CD4-positive, alpha-beta memory T cell (primary cell): ENCODE data around the gene HCFC1. TPM values are rescaled to one million over a fixed set of nuclear protein-coding genes. Genes with fewer than 3 reads are reported as not detected.

Experiments used
- CTCF ChIA-PET: fragments of 350-600 bp; sonication (Branson Sonifier 250); formaldehyde crosslinking; loops from one replicate; lab custom pipeline; 2021; ENCODE audit warnings: inconsistent platforms; ENCODE audit not compliant: partially characterized antibody; lab: Charles Lee
- POLR2A ChIA-PET: fragments of 350-600 bp; sonication (Branson Sonifier 250); formaldehyde crosslinking; loops from one replicate; lab custom pipeline; 2021; ENCODE audit not compliant: partially characterized antibody; lab: Charles Lee
- DNase-seq, 5 donors: peaks; one replicate each; pipeline versions ENCODE4 v3.0.0 to v3.0.0-alpha.2; 2020 to 2022; ENCODE audit warnings: mixed read lengths in 1 of 5
- H3K27ac ChIP-seq: one replicate; pipeline ENCODE4 v1.7.0; 2013; ENCODE audit warnings: low read depth, low read length
- H3K27me3 ChIP-seq: 2 replicates; pipeline ENCODE4 v1.7.0; 2013; ENCODE audit warnings: mild to moderate bottlenecking, low read length, moderate library complexity; ENCODE audit not compliant: insufficient read depth
- H3K36me3 ChIP-seq: 2 replicates; pipeline ENCODE4 v1.7.0; 2013; ENCODE audit warnings: mild to moderate bottlenecking, low read length, moderate library complexity; ENCODE audit not compliant: insufficient read depth
- H3K4me1 ChIP-seq: 2 replicates; pipeline ENCODE4 v1.7.0; 2013; ENCODE audit warnings: mild to moderate bottlenecking, low read length, moderate library complexity; ENCODE audit not compliant: insufficient read depth
- H3K4me3 ChIP-seq, 2 donors: one replicate each; pipeline ENCODE4 v1.7.0; 2013; ENCODE audit warnings: low read length in 2 of 2, mild to moderate bottlenecking in 1 of 2
- H3K9me3 ChIP-seq, 2 donors: one replicate each; pipeline ENCODE4 v1.7.0; 2013; ENCODE audit warnings: low read length in 2 of 2, control low read depth in 1 of 2; ENCODE audit not compliant: control insufficient read depth in 1 of 2
- H3K27ac Mint-ChIP-seq, 7 donors: one replicate each; pipeline ENCODE4 v1.8.0; 2020 to 2021; ENCODE audit warnings: mixed read lengths in 7 of 7, mild to moderate bottlenecking in 6 of 7, inconsistent platforms in 3 of 7, moderate library complexity in 3 of 7
- H3K27me3 Mint-ChIP-seq, 2 donors: one replicate each; pipeline ENCODE4 v1.8.0; 2020 to 2021; ENCODE audit warnings: mixed read lengths in 2 of 2
- H3K36me3 Mint-ChIP-seq, 2 donors: one replicate each; pipeline ENCODE4 v1.8.0; 2020 to 2021; ENCODE audit warnings: mixed read lengths in 2 of 2, inconsistent platforms in 1 of 2, mild to moderate bottlenecking in 1 of 2
- H3K4me1 Mint-ChIP-seq, 4 donors: one replicate each; pipeline ENCODE4 v1.8.0; 2020 to 2021; ENCODE audit warnings: mixed read lengths in 4 of 4, mild to moderate bottlenecking in 1 of 4
- H3K4me3 Mint-ChIP-seq, 8 donors: one replicate each; pipeline ENCODE4 v1.8.0; 2020 to 2021; ENCODE audit warnings: mixed read lengths in 8 of 8, mild to moderate bottlenecking in 7 of 8, moderate library complexity in 6 of 8, inconsistent platforms in 3 of 8
- H3K9me3 Mint-ChIP-seq, 8 donors: one replicate each; pipeline ENCODE4 v1.8.0; 2020 to 2021; ENCODE audit warnings: mixed read lengths in 8 of 8, mild to moderate bottlenecking in 5 of 8, inconsistent platforms in 3 of 8, moderate library complexity in 1 of 8
- intact Hi-C: fragments of 100-400 bp; cut with micrococcal nuclease; formaldehyde crosslinking; loops from one replicate; pipeline ENCODE4 v1.15.1; 2023
- polyA plus RNA-seq, 2 donors: library from polyadenylated mRNA; unstranded; fragments of 300-500 nt; fragmentation: Illumina TruSeq; gene quantifications; one replicate each; pipeline ENCODE4 v1.2.3, GENCODE V29; 2021
- total RNA-seq, 2 experiments: library from RNA; stranded (reverse); gene quantifications; one replicate each; pipeline ENCODE4 v1.2.3, GENCODE V29; 2021

Gene HCFC1
- total and polyA plus RNA-seq, 4 experiments from 2014 or later, result 1.6 to 53.4 (median 33.7) TPM

DNA sequence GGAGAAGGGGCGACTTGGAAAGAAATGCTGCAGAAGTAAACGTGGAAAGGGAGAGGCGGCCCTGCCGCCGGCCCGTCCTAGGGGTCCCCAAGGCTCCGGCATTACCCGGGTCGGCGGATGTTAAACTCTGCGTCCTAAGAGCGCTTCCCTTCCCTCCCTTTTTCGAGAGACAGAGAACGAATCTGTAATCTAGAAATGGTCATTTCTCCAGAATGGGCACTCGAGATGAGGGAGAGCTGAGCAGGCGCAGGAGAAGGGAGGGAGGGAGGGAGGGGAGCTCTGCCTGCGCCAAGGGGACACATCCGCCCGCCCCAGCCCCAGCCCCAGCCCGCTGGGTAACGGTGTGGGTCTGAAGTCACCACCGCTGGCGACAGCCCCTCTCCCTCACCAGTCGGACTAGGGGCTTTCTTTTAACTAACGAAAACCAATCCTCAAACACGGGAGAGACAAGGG, 1.7 kb downstream of the HCFC1 start:
- Histone ChIP-seq H3K9me3 (no peaks in the 10 kb centered on the region), H3K4me1 (peaks cover 57% of the 10 kb centered on the region), H3K4me3 (peak overlapping the region; percentile 61 to 90), H3K27me3 (no peaks in the 10 kb centered on the region), H3K27ac (peak overlapping the region; percentile 99), H3K36me3 (no peaks in the 10 kb centered on the region)
- peaks cover 0 to 3% (median 0%) of the 10 kb centered on the region in 8 donors for H3K9me3 Mint-ChIP-seq
- POLR2A ChIA-PET, result interaction anchor here (0.9 to 10.3 kb wide), 13 partner anchors 10 to 427 kb away, joined by 3 to 176 read pairs (median 11); partner anchors contain the start of genes ARHGAP4 and IRAK1
- peaks cover 0 to 1% of the 10 kb centered on the region in 2 donors for H3K27me3 Mint-ChIP-seq
- peak overlapping the region; percentile 84 to 97 (median 94) for H3K27ac Mint-ChIP-seq
- DNase-seq, result peak in 1 of 5 donors; percentile 50
- H3K4me3 Mint-ChIP-seq, result peak overlapping the region; percentile 92 to 100 (median 100)
- H3K36me3 Mint-ChIP-seq, result peaks cover 4 to 18% of the 10 kb centered on the region in 2 donors
- H3K4me1 Mint-ChIP-seq, result peaks cover 21 to 63% (median 46%) of the 10 kb centered on the region in 4 donors
- intact Hi-C loops, result loop anchor here (5.0 to 10.0 kb wide), 2 partner anchors 42 to 405 kb away; partner anchors contain the start of genes EMD and FLNA
- CTCF ChIA-PET, result interaction anchor here (1.3 to 6.1 kb wide), 2 partner anchors 19 to 22 kb away, joined by 3 to 31 read pairs; no protein-coding TSS in a partner anchor

- no peak for DNase-seq
- Mint-ChIP-seq H3K27me3 (peaks cover 0 to 1% of the 10 kb centered on the region in 2 donors), H3K4me3 (peak overlapping the region; percentile 92 to 100 (median 100)), H3K27ac (peak overlapping the region; percentile 87 to 99 (median 95)), H3K9me3 (no peaks in the 10 kb centered on the region), H3K4me1 (peaks cover 16 to 58% (median 41%) of the 10 kb centered on the region in 4 donors), H3K36me3 (peaks cover 4 to 18% of the 10 kb centered on the region in 2 donors)
- Histone ChIP-seq H3K4me3 (peak overlapping the region; percentile 61 to 90), H3K4me1 (peaks cover 56% of the 10 kb centered on the region), H3K9me3 (no peaks in the 10 kb centered on the region), H3K27me3 (no peaks in the 10 kb centered on the region), H3K36me3 (no peaks in the 10 kb centered on the region), H3K27ac (peak overlapping the region; percentile 99)
- ChIA-PET POLR2A (interaction anchor here (0.9 to 10.3 kb wide), 12 partner anchors 10 to 404 kb away, joined by 3 to 176 read pairs (median 4); partner anchors contain the start of genes ARHGAP4 and IRAK1), CTCF (interaction anchor here (0.8 to 6.1 kb wide), 7 partner anchors 11 to 49 kb away, joined by 3 to 31 read pairs (median 12); partner anchors contain the start of gene ARHGAP4)
- intact Hi-C loops, result no loop called here
Measured at GRCh38 chrX:153969125-153969903, 2.3 kb downstream of the HCFC1 start.

DNA sequence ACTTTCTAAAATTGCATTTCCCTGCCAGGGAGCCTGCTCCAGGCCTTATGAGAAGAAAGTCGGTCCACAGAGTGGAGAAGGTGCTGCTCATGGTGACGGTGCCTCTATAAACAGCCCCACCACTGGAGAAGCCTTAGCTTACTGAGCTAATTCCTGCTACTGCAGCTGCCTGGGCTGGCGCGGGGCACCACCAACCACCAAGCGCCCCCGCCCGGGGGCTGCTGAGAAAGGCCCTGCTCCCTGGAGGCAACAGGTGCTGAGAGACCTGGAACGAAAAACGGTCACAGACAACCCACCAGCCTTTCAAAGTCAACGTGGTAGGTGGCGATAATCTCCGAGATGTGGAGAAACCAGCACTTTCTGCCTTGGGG, 2.9 kb downstream of the HCFC1 start:
- POLR2A ChIA-PET, result interaction anchor here (0.9 to 10.3 kb wide), 13 partner anchors 9 to 404 kb away, joined by 3 to 176 read pairs (median 4); partner anchors contain the start of genes ARHGAP4 and IRAK1

DNA sequence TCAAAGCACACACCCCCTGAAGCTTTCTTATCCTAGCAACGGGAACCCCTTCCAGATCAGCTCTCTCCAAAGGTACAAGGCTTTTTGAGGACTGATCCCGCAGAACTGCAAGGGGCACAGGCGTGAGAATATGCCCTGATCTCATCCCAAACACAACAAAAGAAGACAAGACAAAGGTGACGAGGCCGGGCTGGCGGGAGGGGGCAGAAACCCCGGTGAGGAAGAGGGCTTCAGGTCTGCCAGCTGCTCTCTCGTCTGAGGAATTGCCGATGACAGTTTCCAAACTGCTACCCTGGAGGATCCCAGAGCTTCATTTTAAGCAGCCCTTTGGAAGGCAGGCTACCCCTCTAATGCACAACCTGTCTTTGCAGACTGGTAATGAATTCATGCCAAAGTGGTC, 3.4 kb downstream of the HCFC1 start:
- POLR2A ChIA-PET, result interaction anchor here (0.8 to 10.3 kb wide), 15 partner anchors 9 to 405 kb away, joined by 3 to 176 read pairs (median 4); partner anchors contain the start of genes ARHGAP4 and IRAK1
- Histone ChIP-seq H3K27me3 (no peaks in the 10 kb centered on the region), H3K36me3 (peaks cover 10% of the 10 kb centered on the region), H3K9me3 (no peaks in the 10 kb centered on the region), H3K4me1 (peaks cover 45% of the 10 kb centered on the region), H3K4me3 (peak overlapping the region; percentile 42 to 90), H3K27ac (peak overlapping the region; percentile 99)
- Mint-ChIP-seq H3K36me3 (peaks cover 4 to 18% of the 10 kb centered on the region in 2 donors), H3K27me3 (peaks cover 0 to 1% of the 10 kb centered on the region in 2 donors), H3K4me3 (peak overlapping the region; percentile 92 to 100 (median 100)), H3K27ac (peak overlapping the region; percentile 94 to 99 (median 96)), H3K9me3 (no peaks in the 10 kb centered on the region), H3K4me1 (peaks cover 13 to 47% (median 32%) of the 10 kb centered on the region in 4 donors)
- CTCF ChIA-PET, result interaction anchor here (1.0 to 6.1 kb wide), 10 partner anchors 12 to 82 kb away, joined by 3 to 31 read pairs (median 6); partner anchors contain the start of gene ARHGAP4
- DNase-seq, result peak in 1 of 5 donors; percentile 44
- intact Hi-C loops, result no loop called here

More for the DNA sequence above, 2.9 kb downstream of the HCFC1 start:
- Histone ChIP-seq H3K36me3 (peaks cover 5% of the 10 kb centered on the region), H3K4me1 (peaks cover 50% of the 10 kb centered on the region), H3K27ac (peak overlapping the region; percentile 99), H3K27me3 (no peaks in the 10 kb centered on the region), H3K9me3 (no peaks in the 10 kb centered on the region), H3K4me3 (peak overlapping the region; percentile 42 to 90)
- peak in 4 of 5 donors; percentile 40 to 69 (median 44) for DNase-seq
- Mint-ChIP-seq H3K27ac (peak overlapping the region; percentile 94 to 99 (median 96)), H3K4me3 (peak overlapping the region; percentile 92 to 100 (median 100)), H3K27me3 (peaks cover 0 to 1% of the 10 kb centered on the region in 2 donors), H3K36me3 (peaks cover 4 to 18% of the 10 kb centered on the region in 2 donors), H3K9me3 (no peaks in the 10 kb centered on the region), H3K4me1 (peaks cover 13 to 52% (median 37%) of the 10 kb centered on the region in 4 donors)
- intact Hi-C loops, result no loop called here
- CTCF ChIA-PET, result interaction anchor here (0.8 to 6.1 kb wide), 10 partner anchors 12 to 81 kb away, joined by 3 to 31 read pairs (median 4); partner anchors contain the start of gene ARHGAP4

DNA sequence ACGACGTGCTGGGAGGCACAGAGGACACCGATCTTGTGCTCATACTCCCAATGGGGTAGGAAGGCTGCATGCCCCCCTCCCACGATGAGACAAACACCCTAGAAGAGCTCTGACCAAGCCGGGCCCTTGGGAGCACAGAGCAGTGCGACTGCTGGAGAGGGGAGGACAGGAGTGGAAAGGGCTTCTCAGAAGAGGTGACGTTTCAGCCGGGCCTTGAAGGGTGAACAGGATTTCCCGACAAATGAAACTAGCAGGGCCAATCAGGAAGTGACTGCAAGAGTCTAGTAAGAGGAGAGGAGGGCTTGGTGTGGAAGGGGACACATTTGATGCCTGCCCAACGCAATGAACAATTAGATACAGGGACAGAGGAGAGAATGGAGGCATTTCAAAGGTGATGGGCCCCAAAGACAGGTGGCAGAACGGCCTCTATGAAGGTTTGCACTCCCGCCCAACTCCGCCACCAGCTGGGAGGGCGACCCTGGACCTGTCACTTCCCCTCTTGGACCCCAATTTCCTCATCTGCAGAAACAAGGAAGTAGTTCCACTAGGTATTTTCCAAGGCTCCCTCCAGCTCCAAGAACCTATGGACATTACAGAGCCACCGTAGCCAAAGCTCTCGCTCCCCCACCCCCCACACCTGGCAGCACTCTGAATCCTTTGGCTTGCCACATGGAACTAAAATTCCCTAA, 3.9 kb downstream of the HCFC1 start:
- intact Hi-C loops, result no loop called here
- peak overlapping the region; percentile 94 to 99 (median 96) for H3K27ac Mint-ChIP-seq
- POLR2A ChIA-PET, result interaction anchor here (0.8 to 10.3 kb wide), 14 partner anchors 13 to 430 kb away, joined by 3 to 176 read pairs (median 6); partner anchors contain the start of genes ARHGAP4, AVPR2, IDH3G and IRAK1

More for the DNA sequence above, 3.9 kb downstream of the HCFC1 start:
- peaks cover 15% of the 10 kb centered on the region for H3K36me3 ChIP-seq
- peak overlapping the region; percentile 92 to 100 (median 100) for H3K4me3 Mint-ChIP-seq
- H3K27me3 ChIP-seq, result no peaks in the 10 kb centered on the region
- no peaks in the 10 kb centered on the region for H3K9me3 Mint-ChIP-seq
- H3K27ac ChIP-seq, result peak overlapping the region; percentile 99
- CTCF ChIA-PET, result interaction anchor here (1.0 to 6.1 kb wide), 9 partner anchors 15 to 204 kb away, joined by 3 to 31 read pairs (median 6); partner anchors contain the start of genes ARHGAP4 and PLXNB3
- H3K4me1 Mint-ChIP-seq, result peaks cover 13 to 44% (median 29%) of the 10 kb centered on the region in 4 donors
- H3K36me3 Mint-ChIP-seq, result peaks cover 9 to 18% of the 10 kb centered on the region in 2 donors
- no peaks in the 10 kb centered on the region for H3K9me3 ChIP-seq
- peaks cover 44% of the 10 kb centered on the region for H3K4me1 ChIP-seq
- peak; percentile 42 to 70 (median 50) for DNase-seq
- peaks cover 0 to 1% of the 10 kb centered on the region in 2 donors for H3K27me3 Mint-ChIP-seq
- peak overlapping the region; percentile 42 to 90 for H3K4me3 ChIP-seq
